OCI-LY7 (cell line): ENCODE data around the gene ENAM. TPM values are rescaled to one million over a fixed set of nuclear protein-coding genes. Genes with fewer than 3 reads are reported as not detected.
"Not testable (repeated sequence)": the region's sequence is repeated elsewhere in the genome, so short reads cannot be mapped to it uniquely, and the experiment has no call there.

Source experiments
- BruUV-seq: library from RNA; stranded (reverse); fragments of 400-500 nt; replicated peaks from 2 replicates; lab custom pipeline; 2021; lab: Mats Ljungman, UMichigan
- CTCF ChIA-PET: fragments of 300-600 bp; sonication (Branson Sonifier 250); formaldehyde crosslinking; loops from one replicate; lab custom pipeline; 2022; ENCODE audit warnings: antibody characterized with exemption; ENCODE audit not compliant: unreplicated experiment; lab: Charles Lee
- POLR2A ChIA-PET: fragments of 300-600 bp; sonication (Branson Sonifier 250); formaldehyde crosslinking; loops from one replicate; lab custom pipeline; 2022; ENCODE audit warnings: antibody characterized with exemption; lab: Charles Lee
- DNase-seq: peaks from one replicate; pipeline ENCODE4 v3.0.0-alpha.2; 2015; ENCODE audit warnings: low spot score
- H2AFZ ChIP-seq: fragments of 200-600 bp; sonication (generic), shearing (Covaris generic); 2 replicates; pipeline ENCODE4 v1.6.1; 2014; ENCODE audit warnings: mild to moderate bottlenecking, antibody characterized with exemption, low read length, moderate library complexity
- H3K27ac ChIP-seq: fragments of 200-600 bp; sonication (generic); 2 replicates; pipeline ENCODE4 v1.5.1; 2014; ENCODE audit warnings: mixed run types, low read depth, mild to moderate bottlenecking, moderate library complexity, low read length, inconsistent platforms; ENCODE audit not compliant: poor library complexity, severe bottlenecking
- H3K36me3 ChIP-seq: fragments of 200-600 bp; sonication (generic); 2 replicates; pipeline ENCODE4 v1.6.1; 2014; ENCODE audit warnings: mild to moderate bottlenecking, antibody characterized with exemption, low read length, moderate library complexity, mixed read lengths; ENCODE audit not compliant: insufficient read depth
- H3K4me1 ChIP-seq: fragments of 200-600 bp; sonication (generic); 2 replicates; pipeline ENCODE4 v1.5.1; 2014; ENCODE audit warnings: mild to moderate bottlenecking, low read length; ENCODE audit not compliant: insufficient read depth, poor library complexity, severe bottlenecking
- H3K4me2 ChIP-seq: fragments of 200-600 bp; sonication (generic); 2 replicates; pipeline ENCODE4 v1.6.1; 2014; ENCODE audit warnings: mild to moderate bottlenecking, low read length
- H3K4me3 ChIP-seq: fragments of 200-600 bp; sonication (generic); 2 replicates; pipeline ENCODE4 v1.5.1; 2014; ENCODE audit warnings: mild to moderate bottlenecking, low read depth, low read length; ENCODE audit not compliant: poor library complexity, severe bottlenecking
- H3K79me2 ChIP-seq: fragments of 200-600 bp; sonication (generic); 2 replicates; pipeline ENCODE4 v1.6.1; 2016; ENCODE audit warnings: low read depth, mild to moderate bottlenecking, low read length, moderate library complexity, mixed read lengths; ENCODE audit not compliant: insufficient read depth
- H3K9me2 ChIP-seq: fragments of 200-600 bp; sonication (generic); 2 replicates; pipeline ENCODE4 v1.6.1; 2016; ENCODE audit warnings: mild to moderate bottlenecking, low read length, mixed read lengths; ENCODE audit not compliant: insufficient read depth
- H3K9me3 ChIP-seq: fragments of 200-600 bp; sonication (generic); 2 replicates; pipeline ENCODE4 v1.6.1; 2014; ENCODE audit warnings: mild to moderate bottlenecking, mixed run types, low read length, mixed read lengths
- H4K20me1 ChIP-seq: fragments of 200-600 bp; sonication (generic); 2 replicates; pipeline ENCODE4 v1.6.1; 2014; ENCODE audit warnings: mild to moderate bottlenecking, antibody characterized with exemption, low read length, moderate library complexity, mixed read lengths; ENCODE audit not compliant: insufficient read depth
- CTCF ChIP-seq: fragments of 200-600 bp; sonication (generic); conservative IDR thresholded peaks from 2 replicates; pipeline ENCODE4 v1.5.1; 2014; ENCODE audit warnings: mild to moderate bottlenecking, antibody characterized with exemption, low read length, moderate library complexity, mixed read lengths
- EZH2phosphoT487 ChIP-seq: fragments of 200-600 bp; sonication (generic); IDR thresholded peaks from 2 replicates; pipeline ENCODE4 v1.6.1; 2018; ENCODE audit warnings: low read depth, borderline replicate concordance, mild to moderate bottlenecking, mixed run types, antibody characterized with exemption, low read length, moderate library complexity, mixed read lengths
- intact Hi-C: fragments of 100-400 bp; cut with micrococcal nuclease; formaldehyde crosslinking; loops from one replicate; pipeline ENCODE4 v1.10.0; 2022; ENCODE audit not compliant: unreplicated experiment
- total RNA-seq, 2 experiments: library from RNA; depleted of rRNA in 1 of 2; stranded (reverse); fragments of >200 nt in 1 of 2; shearing (Covaris generic) in 1 of 2; gene quantifications; 2 replicates each; pipeline ENCODE4 v1.2.3, GENCODE V29; 2014 to 2022

The ENAM gene
- total RNA-seq, 2 experiments from 2014 or later = 0.32 to 3.5 TPM

- peaks cover 88% of the 10 kb centered on the region for H3K4me1 ChIP-seq
- peak overlapping the region; percentile 44 for H3K4me3 ChIP-seq
- peak; percentile 96 for DNase-seq
- intact Hi-C loops = loop anchor here (1.0 to 2.0 kb wide), 3 partner anchors 12 to 316 kb away; partner anchors contain the start of gene JCHAIN
- ChIA-PET CTCF (interaction anchor here (2.0 kb wide), 1 partner anchor 11 kb away, joined by 13 read pairs; the partner anchor contains the start of gene JCHAIN), POLR2A (interaction anchor here (0.6 to 13.7 kb wide), 8 partner anchors 8 to 316 kb away, joined by 3 to 837 read pairs (median 5); partner anchors contain the start of genes DCK, JCHAIN and UTP3)
- BruUV-seq = no TSS peak
- peaks cover 4% of the 10 kb centered on the region; the same call in 1 of the 2 replicates for H3K36me3 ChIP-seq
- TF ChIP-seq EZH2phosphoT487 = no peak
- no peak for TF ChIP-seq CTCF
- no peaks in the 10 kb centered on the region for H4K20me1 ChIP-seq
- peak overlapping the region; percentile 97 for H3K27ac ChIP-seq
- peak overlapping the region; percentile 77 for H3K4me2 ChIP-seq
- H3K9me3 ChIP-seq = no peaks in the 10 kb centered on the region
- H2AFZ ChIP-seq = no peak overlapping the region
- H3K79me2 ChIP-seq = peaks cover 25% of the 10 kb centered on the region; the same call in 1 of the 2 replicates
- no peaks in the 10 kb centered on the region for H3K9me2 ChIP-seq
Measured at GRCh38 chr4:70678383-70678999, 49.9 kb downstream of the ENAM start.

- no peak for TF ChIP-seq EZH2phosphoT487
- intact Hi-C loops = no loop called here
- Histone ChIP-seq H3K4me3 (peak overlapping the region; percentile 19), H3K36me3 (peaks cover 4% of the 10 kb centered on the region; the same call in 1 of the 2 replicates), H3K79me2 (peaks cover 9% of the 10 kb centered on the region; the same call in 1 of the 2 replicates), H3K9me3 (no peaks in the 10 kb centered on the region), H3K27ac (peak overlapping the region; percentile 97), H3K4me2 (peak overlapping the region; percentile 77), H2AFZ (peak overlapping the region; percentile 7; the same call in 1 of the 2 replicates), H4K20me1 (no peaks in the 10 kb centered on the region), H3K4me1 (peaks cover 88% of the 10 kb centered on the region), H3K9me2 (no peaks in the 10 kb centered on the region)
- ChIA-PET CTCF (no interaction called here), POLR2A (interaction anchor here (0.7 to 13.7 kb wide), 18 partner anchors 9 to 314 kb away, joined by 3 to 837 read pairs (median 4); partner anchors contain the start of genes DCK, JCHAIN and RUFY3)
- no peak for DNase-seq
- no TSS peak for BruUV-seq
Measured at GRCh38 chr4:70680934-70681333, 52.4 kb downstream of the ENAM start.

- CTCF ChIA-PET = no interaction called here
- H3K9me2 ChIP-seq = no peaks in the 10 kb centered on the region
- TF ChIP-seq EZH2phosphoT487 = no peak
- TF ChIP-seq CTCF = no peak
- no peak overlapping the region; the same call in 1 of the 2 replicates for H2AFZ ChIP-seq
- H3K36me3 ChIP-seq = peaks cover 4% of the 10 kb centered on the region; the same call in 1 of the 2 replicates
- peaks cover 87% of the 10 kb centered on the region for H3K4me1 ChIP-seq
- intact Hi-C loops = no loop called here
- H3K9me3 ChIP-seq = no peaks in the 10 kb centered on the region
- peak overlapping the region; percentile 77 for H3K4me2 ChIP-seq
- DNase-seq = peak; percentile 49
- POLR2A ChIA-PET = interaction anchor here (0.7 to 13.7 kb wide), 11 partner anchors 9 to 313 kb away, joined by 3 to 837 read pairs (median 4); partner anchors contain the start of genes DCK and JCHAIN
- peak overlapping the region; percentile 97 for H3K27ac ChIP-seq
- H3K79me2 ChIP-seq = peaks cover 14% of the 10 kb centered on the region; the same call in 1 of the 2 replicates
- no TSS peak for BruUV-seq
- H3K4me3 ChIP-seq = no peak overlapping the region
- H4K20me1 ChIP-seq = no peaks in the 10 kb centered on the region
Measured at GRCh38 chr4:70681704-70682103, 53.2 kb downstream of the ENAM start.

GRCh38 chr4:70682142-70682541 is 53.6 kb downstream of the ENAM start:
- H2AFZ ChIP-seq, CTCF ChIA-PET: not testable (repeated sequence)

More at GRCh38 chr4:70682142-70682541, 53.6 kb downstream of the ENAM start:
- H3K9me3 ChIP-seq, DNase-seq, H3K36me3 ChIP-seq, H4K20me1 ChIP-seq, intact Hi-C loops, H3K9me2 ChIP-seq, H3K4me3 ChIP-seq, H3K4me2 ChIP-seq, BruUV-seq: not testable (repeated sequence)
- Histone ChIP-seq H3K4me1 (peaks cover 82% of the 10 kb centered on the region), H3K27ac (peak overlapping the region; percentile 97), H3K79me2 (peaks cover 15% of the 10 kb centered on the region; the same call in 1 of the 2 replicates)
- POLR2A ChIA-PET = interaction anchor here (0.7 to 13.7 kb wide), 8 partner anchors 8 to 313 kb away, joined by 3 to 837 read pairs (median 4); partner anchors contain the start of genes DCK and JCHAIN
